Gastroesophageal sphincter (tissue), 3 donors: ENCODE data around the gene COPS7A.

Experiments used
- EP300 ChIP-seq: sonication (generic); formaldehyde crosslinking; IDR thresholded peaks from one replicate; pipeline ENCODE4 v1.6.1; 2017; ENCODE audit warnings: antibody characterized with exemption, mild to moderate bottlenecking
- POLR2A ChIP-seq, 2 donors: fragments of 450-650 bp; IDR thresholded peaks; one replicate each; pipeline ENCODE4 v1.6.1; 2017; ENCODE audit warnings: antibody characterized with exemption in 2 of 2, mild to moderate bottlenecking in 2 of 2, moderate library complexity in 1 of 2
- POLR2AphosphoS5 ChIP-seq: sonication (generic); formaldehyde crosslinking; IDR thresholded peaks from one replicate; pipeline ENCODE4 v1.6.1; 2017; ENCODE audit warnings: antibody characterized with exemption
- TF ChIP-seq, protein P1 (sequence below), 4 experiments: fragments of 200-600 bp in 2 of 4; fragments of 450-650 bp in 2 of 4; sonication (generic) in 1 of 4; IDR thresholded peaks; one replicate each; pipeline ENCODE4 v1.5.1; 2017 to 2019; ENCODE audit warnings: antibody characterized with exemption in 4 of 4, mild to moderate bottlenecking in 2 of 4, moderate library complexity in 2 of 4

DNA sequence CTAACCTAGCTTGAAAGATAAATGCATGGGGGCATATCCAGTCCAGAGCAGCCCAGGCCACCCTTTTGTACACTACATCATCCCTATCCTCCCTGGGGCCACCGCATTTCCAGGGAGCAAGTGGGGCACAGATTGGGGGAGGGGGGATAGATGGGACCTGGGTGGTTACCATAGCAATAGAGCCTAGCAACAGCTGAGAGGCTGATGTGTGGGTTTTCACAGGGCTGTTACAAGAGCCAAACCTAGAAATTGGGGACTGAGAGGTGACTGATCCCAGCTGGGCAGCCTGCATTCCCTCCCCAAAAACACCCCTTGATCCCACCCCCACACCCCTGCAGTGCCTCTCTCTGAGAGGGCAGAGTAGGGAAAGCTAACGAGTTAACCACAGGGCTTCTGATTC, 31.0 kb upstream of the COPS7A start:
- TF ChIP-seq, protein P1, sequence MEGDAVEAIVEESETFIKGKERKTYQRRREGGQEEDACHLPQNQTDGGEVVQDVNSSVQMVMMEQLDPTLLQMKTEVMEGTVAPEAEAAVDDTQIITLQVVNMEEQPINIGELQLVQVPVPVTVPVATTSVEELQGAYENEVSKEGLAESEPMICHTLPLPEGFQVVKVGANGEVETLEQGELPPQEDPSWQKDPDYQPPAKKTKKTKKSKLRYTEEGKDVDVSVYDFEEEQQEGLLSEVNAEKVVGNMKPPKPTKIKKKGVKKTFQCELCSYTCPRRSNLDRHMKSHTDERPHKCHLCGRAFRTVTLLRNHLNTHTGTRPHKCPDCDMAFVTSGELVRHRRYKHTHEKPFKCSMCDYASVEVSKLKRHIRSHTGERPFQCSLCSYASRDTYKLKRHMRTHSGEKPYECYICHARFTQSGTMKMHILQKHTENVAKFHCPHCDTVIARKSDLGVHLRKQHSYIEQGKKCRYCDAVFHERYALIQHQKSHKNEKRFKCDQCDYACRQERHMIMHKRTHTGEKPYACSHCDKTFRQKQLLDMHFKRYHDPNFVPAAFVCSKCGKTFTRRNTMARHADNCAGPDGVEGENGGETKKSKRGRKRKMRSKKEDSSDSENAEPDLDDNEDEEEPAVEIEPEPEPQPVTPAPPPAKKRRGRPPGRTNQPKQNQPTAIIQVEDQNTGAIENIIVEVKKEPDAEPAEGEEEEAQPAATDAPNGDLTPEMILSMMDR (IDR thresholded peaks at IDR 0.05): no peak
- TF ChIP-seq POLR2A (IDR thresholded peaks at IDR 0.05) (no peak), EP300 (no peak), POLR2AphosphoS5 (no peak)
